ENCODE measurements around the gene MRPL36. TPM values are rescaled to one million over a fixed set of nuclear protein-coding genes. Genes with fewer than 3 reads are reported as not detected.

Gene MRPL36
- total and polyA plus RNA-seq, 4 donors, result 14.5 to 62.8 (median 40.4) TPM

DNA sequence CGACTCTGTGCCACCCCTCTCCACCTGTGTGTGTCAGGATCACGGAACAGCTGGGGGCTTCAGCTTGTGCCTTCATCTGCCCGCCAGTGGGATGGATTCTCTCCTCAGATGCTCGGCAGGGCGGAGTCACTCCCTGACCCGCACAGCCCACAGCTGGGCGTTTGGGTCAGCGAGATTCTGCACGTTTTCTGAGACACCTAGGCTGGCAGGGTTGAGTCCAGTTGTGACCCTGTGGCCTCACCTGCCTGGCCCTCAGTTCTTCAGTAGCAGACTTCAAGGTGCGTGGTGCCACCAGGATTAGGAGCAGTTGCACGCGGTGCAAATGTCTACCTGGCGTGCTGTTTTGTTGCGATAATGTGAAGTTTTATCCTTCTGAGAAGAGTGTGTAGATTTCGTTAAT is 6.6 kb upstream of the MRPL36 start:
- Histone ChIP-seq H3K27me3 (ENCODE audit: control insufficient read depth in 3 of 3, insufficient read depth in 3 of 3, low read length in 2 of 3) (no peaks in the 10 kb centered on the region), H3K4me1 (ENCODE audit: control insufficient read depth in 5 of 5, insufficient read depth in 5 of 5, low read length in 5 of 5) (peaks cover 0 to 9% (median 0%) of the 10 kb centered on the region in 5 donors), H3K4me3 (no peak overlapping the region), H3K36me3 (ENCODE audit: control insufficient read depth in 4 of 4, insufficient read depth in 4 of 4, low read length in 4 of 4) (peaks cover 8 to 45% (median 32%) of the 10 kb centered on the region in 4 donors), H3K27ac (ENCODE audit: low read depth in 1 of 2, low read length in 1 of 2) (no peak overlapping the region), H3K9me3 (ENCODE audit: control insufficient read depth in 4 of 4, insufficient read depth in 3 of 4, low read length in 3 of 4) (no peaks in the 10 kb centered on the region), H3K9ac (ENCODE audit: insufficient read depth in 1 of 2, low read length in 2 of 2) (no peak overlapping the region)
- no peak for ATAC-seq (ENCODE audit: insufficient read depth, low FRiP score)
- 88 to 95% methylated on average over 15 of the region's 15 CpGs for WGBS, 2 donors
- TF ChIP-seq, protein P1, sequence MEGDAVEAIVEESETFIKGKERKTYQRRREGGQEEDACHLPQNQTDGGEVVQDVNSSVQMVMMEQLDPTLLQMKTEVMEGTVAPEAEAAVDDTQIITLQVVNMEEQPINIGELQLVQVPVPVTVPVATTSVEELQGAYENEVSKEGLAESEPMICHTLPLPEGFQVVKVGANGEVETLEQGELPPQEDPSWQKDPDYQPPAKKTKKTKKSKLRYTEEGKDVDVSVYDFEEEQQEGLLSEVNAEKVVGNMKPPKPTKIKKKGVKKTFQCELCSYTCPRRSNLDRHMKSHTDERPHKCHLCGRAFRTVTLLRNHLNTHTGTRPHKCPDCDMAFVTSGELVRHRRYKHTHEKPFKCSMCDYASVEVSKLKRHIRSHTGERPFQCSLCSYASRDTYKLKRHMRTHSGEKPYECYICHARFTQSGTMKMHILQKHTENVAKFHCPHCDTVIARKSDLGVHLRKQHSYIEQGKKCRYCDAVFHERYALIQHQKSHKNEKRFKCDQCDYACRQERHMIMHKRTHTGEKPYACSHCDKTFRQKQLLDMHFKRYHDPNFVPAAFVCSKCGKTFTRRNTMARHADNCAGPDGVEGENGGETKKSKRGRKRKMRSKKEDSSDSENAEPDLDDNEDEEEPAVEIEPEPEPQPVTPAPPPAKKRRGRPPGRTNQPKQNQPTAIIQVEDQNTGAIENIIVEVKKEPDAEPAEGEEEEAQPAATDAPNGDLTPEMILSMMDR (IDR thresholded peaks at IDR 0.05; ENCODE audit: control extremely low read depth, extremely low read depth), result no peak
- DNase-seq, result no peak

DNA sequence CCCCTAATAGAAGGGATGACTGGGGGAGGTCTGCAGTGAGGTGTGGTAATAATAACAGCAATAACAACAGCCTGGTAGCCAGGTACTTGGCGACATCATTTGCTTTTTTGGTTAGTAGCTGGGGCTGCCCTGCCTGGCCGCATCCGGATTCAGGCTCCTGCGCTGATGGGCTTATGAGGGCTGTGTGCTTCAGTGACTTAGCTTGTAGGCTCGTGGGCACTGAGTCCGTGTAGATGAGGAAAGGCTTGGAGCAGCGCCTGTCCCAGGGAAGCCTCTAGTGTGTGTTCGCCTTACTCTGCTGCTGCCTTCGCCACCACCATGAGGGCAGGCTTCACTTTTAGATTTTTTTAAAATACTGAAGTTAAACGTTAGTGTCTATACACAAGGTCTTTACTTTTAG is 6.1 kb upstream of the MRPL36 start:
- 94% methylated on average over 10 of the region's 10 CpGs for WGBS, 2 donors
- ATAC-seq (ENCODE audit: insufficient read depth, low FRiP score) (no peak), DNase-seq (no peak)
- H3K27me3 ChIP-seq (ENCODE audit: control insufficient read depth in 3 of 3, insufficient read depth in 3 of 3, low read length in 2 of 3), result no peaks in the 10 kb centered on the region
- TF ChIP-seq, protein P1 (IDR thresholded peaks at IDR 0.05; ENCODE audit: control extremely low read depth, extremely low read depth), result no peak
- H3K9me3 ChIP-seq (ENCODE audit: control insufficient read depth in 4 of 4, insufficient read depth in 3 of 4, low read length in 3 of 4), result no peaks in the 10 kb centered on the region
- no peak overlapping the region for H3K9ac ChIP-seq (ENCODE audit: insufficient read depth in 1 of 2, low read length in 2 of 2)
- H3K4me3 ChIP-seq, result no peak overlapping the region
- H3K27ac ChIP-seq (ENCODE audit: low read depth in 1 of 2, low read length in 1 of 2), result no peak overlapping the region
- H3K4me1 ChIP-seq (ENCODE audit: control insufficient read depth in 5 of 5, insufficient read depth in 5 of 5, low read length in 5 of 5), result peaks cover 0 to 11% (median 0%) of the 10 kb centered on the region in 5 donors
- H3K36me3 ChIP-seq (ENCODE audit: control insufficient read depth in 4 of 4, insufficient read depth in 4 of 4, low read length in 4 of 4), result peaks cover 8 to 45% (median 31%) of the 10 kb centered on the region in 4 donors

DNA sequence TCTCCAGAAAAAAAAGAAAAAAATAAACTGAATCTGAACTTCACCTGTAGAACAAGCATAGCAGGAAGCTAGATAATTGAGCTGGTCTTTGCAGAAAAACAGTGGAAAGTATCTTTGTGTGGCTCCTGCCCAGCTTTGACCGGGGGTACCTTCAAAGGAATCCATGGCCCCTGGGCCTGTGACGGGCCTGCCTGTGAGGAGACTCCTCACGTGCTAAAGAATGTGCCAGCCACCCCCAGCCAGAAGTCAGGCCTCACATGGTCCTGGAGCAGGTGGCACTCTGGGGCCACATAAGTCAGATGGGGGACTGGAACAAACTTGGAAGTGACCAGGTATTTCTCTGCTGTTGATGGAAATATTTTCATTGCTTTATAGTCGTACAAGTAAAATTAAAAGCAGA is 5.7 kb upstream of the MRPL36 start:
- 86 to 100% methylated on average over 4 of the region's 4 CpGs for WGBS, 2 donors
- Histone ChIP-seq H3K27me3 (ENCODE audit: control insufficient read depth in 3 of 3, insufficient read depth in 3 of 3, low read length in 2 of 3) (no peaks in the 10 kb centered on the region), H3K36me3 (ENCODE audit: control insufficient read depth in 4 of 4, insufficient read depth in 4 of 4, low read length in 4 of 4) (peaks cover 8 to 45% (median 31%) of the 10 kb centered on the region in 4 donors), H3K9ac (ENCODE audit: insufficient read depth in 1 of 2, low read length in 2 of 2) (no peak overlapping the region), H3K9me3 (ENCODE audit: control insufficient read depth in 4 of 4, insufficient read depth in 3 of 4, low read length in 3 of 4) (no peaks in the 10 kb centered on the region), H3K4me1 (ENCODE audit: control insufficient read depth in 5 of 5, insufficient read depth in 5 of 5, low read length in 5 of 5) (peaks cover 0 to 14% (median 0%) of the 10 kb centered on the region in 5 donors), H3K4me3 (no peak overlapping the region), H3K27ac (ENCODE audit: low read depth in 1 of 2, low read length in 1 of 2) (peak overlapping the region in 1 of 2 donors; percentile 57)
- no peak for ATAC-seq (ENCODE audit: insufficient read depth, low FRiP score)
- DNase-seq, result no peak
- TF ChIP-seq, protein P1 (IDR thresholded peaks at IDR 0.05; ENCODE audit: control extremely low read depth, extremely low read depth), result no peak
